ENCODE results near the gene MB21D2. TPM values are rescaled to one million over a fixed set of nuclear protein-coding genes. Genes with fewer than 3 reads are reported as not detected.

Gene MB21D2
- total RNA-seq, 1 experiment from 2014 or later = 2.8 TPM

GRCh38 chr3:192905980-192906678 lies 11.5 kb downstream of the MB21D2 start:
- Histone ChIP-seq H3K4me3 (replicated peaks in 1 of 2; ENCODE audit: low read depth in 1 of 2, low read length in 2 of 2) (no peak overlapping the region), H3K79me2 (ENCODE audit: insufficient read depth, low read length) (peaks cover 8% of the 10 kb centered on the region; the same call in 1 of the 2 replicates)
- POLR2A ChIA-PET = no interaction called here

More at GRCh38 chr3:192905980-192906678, 11.5 kb downstream of the MB21D2 start:
- CTCF ChIA-PET = interaction anchor here (0.9 to 1.5 kb wide), 2 partner anchors 9 to 135 kb away, joined by 3 read pairs; no protein-coding TSS in a partner anchor
- H3K9ac ChIP-seq (ENCODE audit: low read length) = no peak overlapping the region
- no peak overlapping the region for H2AFZ ChIP-seq (ENCODE audit: low read depth, low read length, poor library complexity, severe bottlenecking)
- no peaks in the 10 kb centered on the region for H3K27me3 ChIP-seq (ENCODE audit: insufficient read depth, low read length)
- RAD21 ChIA-PET (ENCODE audit: low non-redundant PET in 1 of 2, low total read pairs in 2 of 2, uncharacterized antibody in 2 of 2, unreplicated experiment in 2 of 2) = no interaction called here
- H3K9me3 ChIP-seq (ENCODE audit: control insufficient read depth in 1 of 2, insufficient read depth in 1 of 2, low read depth in 1 of 2, low read length in 2 of 2) = no peaks in the 10 kb centered on the region; a peak in 1 of 4 replicates
- peaks cover 3 to 27% of the 10 kb centered on the region in 2 experiments; a peak in 3 of 4 replicates for H3K4me1 ChIP-seq (ENCODE audit: control insufficient read depth in 1 of 2, insufficient read depth in 2 of 2, low read length in 2 of 2)
- H4K20me1 ChIP-seq (ENCODE audit: insufficient read depth) = no peaks in the 10 kb centered on the region
- no peak for ATAC-seq
- BruUV-seq (replicated peaks) = no TSS peak
- no peaks in the 10 kb centered on the region for H3K36me3 ChIP-seq (ENCODE audit: control insufficient read depth in 1 of 2, insufficient read depth in 2 of 2, low read length in 2 of 2)
- no peak for DNase-seq (ENCODE audit: low read depth, low spot score)
- H3K27ac ChIP-seq (ENCODE audit: low read depth, low read length) = no peak overlapping the region
- no peak for TF ChIP-seq SIN3A (IDR thresholded peaks at IDR 0.05; ENCODE audit: low read depth)
- TF ChIP-seq, protein P1, sequence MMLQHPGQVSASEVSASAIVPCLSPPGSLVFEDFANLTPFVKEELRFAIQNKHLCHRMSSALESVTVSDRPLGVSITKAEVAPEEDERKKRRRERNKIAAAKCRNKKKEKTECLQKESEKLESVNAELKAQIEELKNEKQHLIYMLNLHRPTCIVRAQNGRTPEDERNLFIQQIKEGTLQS (IDR thresholded peaks at IDR 0.05) = no peak
- no peak for TF ChIP-seq CEBPB (IDR thresholded peaks at IDR 0.05; ENCODE audit: low read depth)
- TF ChIP-seq, protein P2, sequence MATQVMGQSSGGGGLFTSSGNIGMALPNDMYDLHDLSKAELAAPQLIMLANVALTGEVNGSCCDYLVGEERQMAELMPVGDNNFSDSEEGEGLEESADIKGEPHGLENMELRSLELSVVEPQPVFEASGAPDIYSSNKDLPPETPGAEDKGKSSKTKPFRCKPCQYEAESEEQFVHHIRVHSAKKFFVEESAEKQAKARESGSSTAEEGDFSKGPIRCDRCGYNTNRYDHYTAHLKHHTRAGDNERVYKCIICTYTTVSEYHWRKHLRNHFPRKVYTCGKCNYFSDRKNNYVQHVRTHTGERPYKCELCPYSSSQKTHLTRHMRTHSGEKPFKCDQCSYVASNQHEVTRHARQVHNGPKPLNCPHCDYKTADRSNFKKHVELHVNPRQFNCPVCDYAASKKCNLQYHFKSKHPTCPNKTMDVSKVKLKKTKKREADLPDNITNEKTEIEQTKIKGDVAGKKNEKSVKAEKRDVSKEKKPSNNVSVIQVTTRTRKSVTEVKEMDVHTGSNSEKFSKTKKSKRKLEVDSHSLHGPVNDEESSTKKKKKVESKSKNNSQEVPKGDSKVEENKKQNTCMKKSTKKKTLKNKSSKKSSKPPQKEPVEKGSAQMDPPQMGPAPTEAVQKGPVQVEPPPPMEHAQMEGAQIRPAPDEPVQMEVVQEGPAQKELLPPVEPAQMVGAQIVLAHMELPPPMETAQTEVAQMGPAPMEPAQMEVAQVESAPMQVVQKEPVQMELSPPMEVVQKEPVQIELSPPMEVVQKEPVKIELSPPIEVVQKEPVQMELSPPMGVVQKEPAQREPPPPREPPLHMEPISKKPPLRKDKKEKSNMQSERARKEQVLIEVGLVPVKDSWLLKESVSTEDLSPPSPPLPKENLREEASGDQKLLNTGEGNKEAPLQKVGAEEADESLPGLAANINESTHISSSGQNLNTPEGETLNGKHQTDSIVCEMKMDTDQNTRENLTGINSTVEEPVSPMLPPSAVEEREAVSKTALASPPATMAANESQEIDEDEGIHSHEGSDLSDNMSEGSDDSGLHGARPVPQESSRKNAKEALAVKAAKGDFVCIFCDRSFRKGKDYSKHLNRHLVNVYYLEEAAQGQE (IDR thresholded peaks at IDR 0.05; ENCODE audit: low read depth) = no peak
- TF ChIP-seq MAX (IDR thresholded peaks at IDR 0.05) = no peak
- TF ChIP-seq, protein P3, sequence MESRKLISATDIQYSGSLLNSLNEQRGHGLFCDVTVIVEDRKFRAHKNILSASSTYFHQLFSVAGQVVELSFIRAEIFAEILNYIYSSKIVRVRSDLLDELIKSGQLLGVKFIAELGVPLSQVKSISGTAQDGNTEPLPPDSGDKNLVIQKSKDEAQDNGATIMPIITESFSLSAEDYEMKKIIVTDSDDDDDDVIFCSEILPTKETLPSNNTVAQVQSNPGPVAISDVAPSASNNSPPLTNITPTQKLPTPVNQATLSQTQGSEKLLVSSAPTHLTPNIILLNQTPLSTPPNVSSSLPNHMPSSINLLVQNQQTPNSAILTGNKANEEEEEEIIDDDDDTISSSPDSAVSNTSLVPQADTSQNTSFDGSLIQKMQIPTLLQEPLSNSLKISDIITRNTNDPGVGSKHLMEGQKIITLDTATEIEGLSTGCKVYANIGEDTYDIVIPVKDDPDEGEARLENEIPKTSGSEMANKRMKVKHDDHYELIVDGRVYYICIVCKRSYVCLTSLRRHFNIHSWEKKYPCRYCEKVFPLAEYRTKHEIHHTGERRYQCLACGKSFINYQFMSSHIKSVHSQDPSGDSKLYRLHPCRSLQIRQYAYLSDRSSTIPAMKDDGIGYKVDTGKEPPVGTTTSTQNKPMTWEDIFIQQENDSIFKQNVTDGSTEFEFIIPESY (IDR thresholded peaks at IDR 0.05; ENCODE audit: extremely low read depth, insufficient replicate concordance, low read length) = no peak
- no peak for TF ChIP-seq EGR1 (IDR thresholded peaks at IDR 0.05; ENCODE audit: low read depth)
- no peak overlapping the region for H3K4me2 ChIP-seq (ENCODE audit: low read length)
- intact Hi-C loops (cut with micrococcal nuclease) = no loop called here
- no peaks in the 10 kb centered on the region for H3K9me2 ChIP-seq (ENCODE audit: insufficient read depth)

Measured in HCT116 (cell line).